Measurements from ENCODE around the gene SUSD6.

DNA sequence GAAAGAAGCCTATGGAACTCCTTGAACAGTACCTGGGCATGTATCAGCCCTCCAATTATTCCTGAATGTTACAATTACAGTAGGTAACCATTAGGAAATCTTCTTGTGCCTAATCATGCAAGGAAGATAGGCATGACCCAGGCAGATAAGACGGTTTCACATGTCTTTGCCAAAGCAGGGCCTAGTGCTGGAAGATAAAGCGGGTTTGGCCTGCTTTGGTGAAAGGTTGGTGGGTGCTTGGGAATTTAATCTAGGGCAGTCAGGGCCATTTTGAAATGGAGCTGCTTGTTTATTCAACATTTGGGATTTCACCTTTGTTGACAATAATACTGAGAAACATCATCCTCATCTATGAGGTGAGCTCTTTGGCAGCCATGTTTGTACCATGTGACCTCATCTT, 143.1 kb downstream of the SUSD6 start:
- TF ChIP-seq, protein P1, sequence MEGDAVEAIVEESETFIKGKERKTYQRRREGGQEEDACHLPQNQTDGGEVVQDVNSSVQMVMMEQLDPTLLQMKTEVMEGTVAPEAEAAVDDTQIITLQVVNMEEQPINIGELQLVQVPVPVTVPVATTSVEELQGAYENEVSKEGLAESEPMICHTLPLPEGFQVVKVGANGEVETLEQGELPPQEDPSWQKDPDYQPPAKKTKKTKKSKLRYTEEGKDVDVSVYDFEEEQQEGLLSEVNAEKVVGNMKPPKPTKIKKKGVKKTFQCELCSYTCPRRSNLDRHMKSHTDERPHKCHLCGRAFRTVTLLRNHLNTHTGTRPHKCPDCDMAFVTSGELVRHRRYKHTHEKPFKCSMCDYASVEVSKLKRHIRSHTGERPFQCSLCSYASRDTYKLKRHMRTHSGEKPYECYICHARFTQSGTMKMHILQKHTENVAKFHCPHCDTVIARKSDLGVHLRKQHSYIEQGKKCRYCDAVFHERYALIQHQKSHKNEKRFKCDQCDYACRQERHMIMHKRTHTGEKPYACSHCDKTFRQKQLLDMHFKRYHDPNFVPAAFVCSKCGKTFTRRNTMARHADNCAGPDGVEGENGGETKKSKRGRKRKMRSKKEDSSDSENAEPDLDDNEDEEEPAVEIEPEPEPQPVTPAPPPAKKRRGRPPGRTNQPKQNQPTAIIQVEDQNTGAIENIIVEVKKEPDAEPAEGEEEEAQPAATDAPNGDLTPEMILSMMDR (IDR thresholded peaks at IDR 0.05): no peak
- no peak for TF ChIP-seq POLR2A (IDR thresholded peaks at IDR 0.05)
